GM19351 (cell line): ENCODE measurements around the gene CS.
"Not testable (repeated sequence)": the region's sequence is repeated elsewhere in the genome, so short reads cannot be mapped to it uniquely, and the experiment has no call there.

Source experiments
- ATAC-seq: cut with Tn5 transposase; IDR thresholded peaks from one replicate; pipeline ENCODE4 v1.9.1; 2021; ENCODE audit warnings: mild to moderate bottlenecking, moderate library complexity; ENCODE audit not compliant: unreplicated experiment

Gene CS

DNA sequence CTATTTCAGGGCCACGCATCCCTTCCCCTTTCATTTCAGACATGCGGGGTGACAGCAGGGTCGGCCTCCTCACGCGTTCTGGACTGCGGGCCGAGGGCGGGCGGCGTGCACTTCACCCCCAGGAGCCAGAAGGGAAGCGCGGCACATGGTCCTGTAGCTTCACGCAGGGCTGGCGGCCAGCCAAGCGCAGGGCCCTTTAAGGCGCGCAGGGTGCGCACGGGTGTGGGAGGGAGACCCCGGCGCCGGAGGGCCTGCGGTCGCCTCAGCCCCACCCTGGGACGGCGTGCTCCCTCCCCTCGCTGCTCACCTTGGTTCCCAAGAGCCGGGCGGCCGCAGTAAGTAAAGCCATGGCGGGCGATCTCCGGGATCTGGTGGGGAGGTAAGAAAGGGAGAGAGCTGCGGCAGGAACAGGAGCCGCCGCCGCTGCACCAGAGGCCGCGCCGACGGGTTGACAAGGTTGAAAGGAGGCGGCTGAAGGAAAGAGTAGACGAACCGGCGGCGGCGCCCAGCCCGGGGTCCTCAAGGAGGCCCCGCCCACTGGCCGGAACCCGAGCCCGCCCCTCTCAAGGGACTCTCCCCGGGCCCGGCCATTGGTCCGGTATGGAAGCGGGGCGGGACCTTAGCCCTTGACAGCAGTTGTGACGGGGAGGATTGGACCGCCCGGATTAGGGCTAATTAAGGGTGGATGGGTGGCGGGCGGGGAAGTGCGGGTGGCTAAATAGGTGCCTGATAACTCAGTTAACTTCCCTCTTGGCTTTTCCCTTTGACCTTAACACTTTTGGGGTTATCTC, at the start of gene CS:
Gene CS, minus strand, starts transcription at position 478 of the 791 bp plus-strand sequence. Its CDS starts 129 bp downstream, at position 349.
- ATAC-seq: peak; percentile 93

- ATAC-seq: no peak
Observed at GRCh38 chr12:56348776-56349175, 48.6 kb upstream of the CS start.

DNA sequence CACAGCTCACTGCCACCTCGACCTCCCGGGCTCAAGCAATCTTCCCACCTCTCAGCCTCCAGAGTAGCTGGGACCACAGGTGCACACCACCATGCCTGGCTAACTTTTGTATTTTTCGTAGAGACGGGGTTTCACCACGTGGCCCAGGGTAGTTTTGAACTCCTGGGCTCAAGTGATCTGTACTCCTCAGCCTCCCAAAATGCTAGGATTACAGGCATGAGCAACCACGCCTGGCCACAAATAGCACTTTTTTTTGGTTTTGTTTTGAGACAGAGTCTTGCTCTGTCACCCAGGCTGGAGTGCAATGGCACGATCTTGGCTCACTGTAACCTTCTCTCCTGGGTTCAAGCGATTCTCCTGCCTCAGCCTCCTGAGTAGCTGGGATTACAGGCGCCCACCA, 47.1 kb upstream of the CS start:
- not testable (repeated sequence) for ATAC-seq

- ATAC-seq: no peak
Observed at GRCh38 chr12:56346675-56347074, 46.5 kb upstream of the CS start.

DNA sequence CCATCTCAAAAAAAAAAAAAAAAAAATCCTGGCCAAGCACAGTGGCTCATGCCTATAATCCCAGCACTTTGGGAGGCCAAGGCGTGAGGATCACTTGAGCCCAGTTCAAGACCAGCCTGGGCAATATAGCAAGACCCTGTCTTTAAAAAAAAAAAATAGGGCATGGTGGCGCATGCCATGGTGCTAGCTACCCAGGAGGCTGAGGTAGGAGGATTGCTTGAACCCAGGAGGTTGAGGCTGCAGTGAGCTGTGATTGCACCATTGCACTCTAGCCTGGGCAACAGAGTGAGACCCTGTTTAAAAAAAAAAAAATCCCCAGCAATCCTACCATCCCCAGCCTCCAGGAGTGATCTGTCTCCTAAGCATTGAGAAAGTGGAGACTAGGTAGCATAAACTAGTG, 42.2 kb upstream of the CS start:
- ATAC-seq: not testable (repeated sequence)

GRCh38 chr12:56341616-56342015, 41.5 kb upstream of the CS start:
- no peak for ATAC-seq

DNA sequence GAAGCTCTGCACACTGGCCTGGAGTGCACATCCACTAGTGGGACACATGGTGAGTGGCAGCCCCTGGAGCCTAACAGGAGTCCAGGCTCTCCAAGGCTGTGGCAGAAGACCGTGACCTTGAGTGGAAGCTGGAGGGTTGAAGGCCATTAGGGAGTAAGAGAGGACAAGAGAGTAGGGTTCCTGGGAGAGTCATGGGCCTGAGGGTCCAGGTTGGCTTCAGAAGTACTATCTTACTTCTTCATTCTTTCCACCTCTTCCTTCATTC, 39.0 kb upstream of the CS start:
- no peak for ATAC-seq

- ATAC-seq: peak; percentile 32
Observed at GRCh38 chr12:56338308-56339157, 38.4 kb upstream of the CS start, which contains the start of gene IL23A. Gene IL23A (plus strand): TSS chr12:56338884. CDS start chr12:56339045, 161 bp downstream.

DNA sequence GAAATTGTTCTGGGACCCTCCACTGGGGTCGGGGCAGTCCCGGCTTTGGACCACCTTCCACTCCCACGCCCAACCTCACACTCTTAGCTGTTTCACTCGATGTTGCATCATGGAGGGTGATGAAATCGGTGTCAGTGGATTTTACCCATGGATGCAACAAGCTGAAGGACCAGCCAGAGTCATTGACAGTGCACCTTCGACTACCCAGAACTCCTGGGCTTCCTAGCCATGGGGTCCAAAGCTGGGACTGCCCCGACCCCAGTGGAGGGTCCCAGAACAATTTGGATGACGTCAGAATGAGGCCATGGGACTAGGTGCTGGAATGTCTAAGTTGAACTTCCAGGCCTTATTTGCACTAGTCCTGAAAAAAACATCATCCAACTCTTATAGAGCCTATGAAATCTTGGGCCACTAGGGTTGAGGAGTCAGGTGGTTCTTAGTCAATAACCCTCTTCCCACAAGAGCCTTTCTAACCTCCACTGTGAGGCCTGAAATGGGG, 37.7 kb upstream of the CS start:
- no peak for ATAC-seq

DNA sequence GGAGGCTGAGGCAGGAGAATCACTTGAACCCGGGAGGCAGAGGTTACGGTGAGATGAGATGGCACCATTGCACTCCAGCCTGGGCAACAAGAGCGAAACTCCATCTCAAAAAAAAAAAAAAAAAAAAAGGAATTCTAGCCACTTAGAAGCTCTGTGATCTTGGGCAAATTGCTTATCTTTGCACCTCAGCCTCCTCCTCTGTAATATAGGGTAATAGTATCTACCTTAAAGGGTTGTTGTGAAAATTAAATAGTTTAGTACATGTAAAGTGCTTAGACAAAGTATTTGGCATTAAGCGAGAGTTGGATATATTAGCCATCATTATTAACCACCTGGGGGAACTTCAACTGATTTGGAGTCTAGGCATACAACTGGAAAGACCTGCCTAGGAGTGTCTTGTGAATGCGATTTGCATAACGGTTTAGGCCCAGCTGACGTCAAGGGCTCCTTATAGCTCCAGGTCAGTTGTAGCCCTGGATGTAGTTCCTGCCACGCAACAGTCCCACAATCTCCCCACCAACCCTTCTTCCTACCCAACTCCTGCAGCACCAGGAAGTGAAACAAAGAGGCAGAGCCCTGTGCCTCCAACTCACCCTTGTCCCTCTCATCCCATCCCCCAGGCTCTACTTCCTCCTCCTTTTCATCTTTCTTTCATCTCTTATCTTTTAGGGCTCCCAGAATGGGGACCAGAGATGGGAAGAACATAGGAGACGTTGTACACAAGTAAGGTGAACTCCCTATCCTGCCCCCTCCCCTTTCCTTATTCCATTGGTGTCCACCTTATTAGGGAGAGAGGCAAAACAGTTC, 36.4 kb upstream of the CS start:
- ATAC-seq: no peak

DNA sequence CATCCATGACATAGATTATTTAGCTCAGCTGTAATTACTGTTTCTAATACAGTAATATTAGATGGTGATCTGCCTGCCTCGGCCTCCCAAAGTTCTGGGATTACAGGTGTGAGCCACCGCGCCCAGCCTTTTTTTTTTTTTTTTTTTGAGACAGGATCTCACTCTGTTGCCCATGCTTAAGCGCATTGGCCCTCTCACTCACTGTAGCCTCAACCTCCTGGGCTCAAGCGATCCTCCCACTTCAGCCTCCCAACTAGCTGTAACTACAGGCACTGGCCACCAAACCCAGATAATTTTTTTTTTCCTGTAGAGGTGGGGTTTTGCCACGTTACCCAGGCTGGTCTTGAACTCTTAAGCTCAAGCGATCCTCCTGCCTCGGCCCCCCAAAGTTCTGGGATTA, 35.4 kb upstream of the CS start:
- ATAC-seq: not testable (repeated sequence)

DNA sequence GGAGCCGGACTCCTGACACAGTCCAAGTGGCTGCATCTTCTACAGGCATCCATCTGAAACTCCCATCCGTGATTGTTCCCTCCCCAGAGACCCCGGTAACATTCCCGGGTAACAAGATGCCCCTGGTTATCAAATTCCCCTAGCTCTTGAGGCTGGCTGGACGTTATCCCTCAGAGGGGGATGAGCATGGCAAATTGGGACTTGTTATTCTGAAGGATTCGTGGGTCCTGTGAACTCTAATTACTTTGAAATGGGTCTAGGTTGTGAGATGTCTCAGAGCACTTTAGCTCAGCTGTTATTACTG, 34.3 kb upstream of the CS start:
- no peak for ATAC-seq

GRCh38 chr12:56333679-56334489, 33.8 kb upstream of the CS start, which contains the start of gene PAN2:
Gene PAN2 (minus strand): TSS chr12:56334000. CDS start chr12:56333094, 906 bp downstream.
- peak; percentile 90 for ATAC-seq

DNA sequence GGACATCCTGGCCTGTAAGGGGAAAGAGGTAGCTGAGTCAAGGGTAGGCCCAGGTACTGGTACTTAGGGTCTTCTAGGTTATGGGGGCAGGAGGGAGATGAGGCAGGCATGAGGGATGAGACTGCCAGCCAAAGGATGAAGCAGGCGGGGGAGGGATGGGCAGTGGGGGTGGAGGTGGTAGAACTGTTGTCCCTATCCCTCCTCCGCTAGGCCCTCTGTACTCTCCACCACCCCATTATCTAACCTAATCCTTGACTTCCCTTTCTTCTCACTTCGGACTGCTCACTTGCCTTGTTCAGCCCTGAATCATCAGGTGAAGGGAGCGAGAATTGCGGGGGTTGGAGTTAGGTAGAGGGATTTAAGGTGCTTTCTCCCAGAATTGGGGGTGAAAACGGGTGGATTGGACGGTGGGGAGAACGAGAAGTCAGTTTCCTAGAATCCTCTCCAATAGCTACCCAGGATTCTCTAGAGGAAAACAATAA, 33.1 kb upstream of the CS start:
- ATAC-seq: no peak

GRCh38 chr12:56332512-56333196, 32.5 kb upstream of the CS start:
- ATAC-seq: no peak

- no peak for ATAC-seq
Observed at GRCh38 chr12:56330936-56331490, 30.9 kb upstream of the CS start.

DNA sequence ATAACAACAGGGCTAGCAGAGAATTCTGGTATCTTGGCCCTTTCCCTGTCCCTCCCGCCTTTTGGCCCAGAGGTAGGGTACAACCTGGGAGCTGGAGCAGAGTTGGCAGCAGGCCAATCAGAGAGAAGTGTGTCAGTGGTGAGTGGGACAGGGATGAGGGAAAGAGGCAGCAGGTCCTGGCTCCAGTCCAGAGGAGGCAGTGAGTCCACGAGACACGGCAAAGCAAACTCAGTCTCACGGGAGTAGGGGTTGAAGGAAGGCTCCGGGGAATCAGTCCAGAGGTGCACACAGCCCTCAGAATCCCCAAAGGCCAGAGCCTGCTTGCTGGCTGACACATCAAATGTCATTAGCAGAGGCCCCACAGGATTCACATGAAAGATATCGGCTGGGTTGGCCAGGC, 26.4 kb upstream of the CS start:
- ATAC-seq: no peak

DNA sequence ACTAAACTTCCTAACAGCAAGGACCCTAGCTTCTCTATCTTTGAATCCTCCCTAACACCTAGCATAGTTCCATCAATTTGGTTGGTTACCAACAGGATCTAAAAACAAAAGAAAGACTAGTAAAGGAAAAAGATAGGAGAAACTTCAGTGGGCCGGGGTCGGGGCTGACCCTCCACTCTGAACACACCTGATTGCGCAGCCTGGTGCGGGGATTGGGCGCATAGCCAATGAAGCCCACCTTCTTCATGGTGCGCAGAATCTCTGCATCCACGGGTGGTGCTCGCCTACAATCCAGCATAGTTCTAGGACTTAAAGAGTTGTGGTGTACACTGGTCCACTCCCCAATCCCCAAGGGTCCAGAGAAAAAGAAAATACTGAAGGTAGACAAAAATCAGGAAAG, 26.0 kb upstream of the CS start:
- no peak for ATAC-seq

GRCh38 chr12:56324206-56324605, 24.1 kb upstream of the CS start:
- no peak for ATAC-seq
